Astrocyte (in vitro differentiated cells and primary cell): ENCODE results near the gene EML6. TPM values are rescaled to one million over a fixed set of nuclear protein-coding genes. Genes with fewer than 3 reads are reported as not detected.
A peak's percentile ranks its signal among the peaks of the same experiment; 100 is the strongest.

Experiments
- DNase-seq: peaks from one replicate; pipeline ENCODE4 v3.0.0-alpha.2; 2010; ENCODE audit warnings: low read depth
- FAIRE-seq: peaks from 2 replicates; lab custom pipeline; 2011; peaks lifted over from hg19 to GRCh38; lab: Jason Lieb, UNC
- H2AFZ ChIP-seq: 2 replicates; pipeline ENCODE4 v1.6.0; 2012; ENCODE audit warnings: low read depth, low read length, inconsistent platforms
- H3K27ac ChIP-seq: 2 replicates; pipeline ENCODE4 v1.5.1; 2011; ENCODE audit warnings: low read depth, low read length, inconsistent platforms
- H3K27me3 ChIP-seq: 2 replicates; pipeline ENCODE4 v1.6.0; 2011; ENCODE audit warnings: low read length, inconsistent platforms; ENCODE audit not compliant: insufficient read depth
- H3K36me3 ChIP-seq: 2 replicates; pipeline ENCODE4 v1.5.1; 2011; ENCODE audit warnings: low read length, inconsistent platforms; ENCODE audit not compliant: insufficient read depth
- H3K4me1 ChIP-seq: 2 replicates; pipeline ENCODE4 v1.5.1; 2011; ENCODE audit warnings: low read length, inconsistent platforms; ENCODE audit not compliant: insufficient read depth
- H3K4me2 ChIP-seq: 2 replicates; pipeline ENCODE4 v1.6.0; 2012; ENCODE audit warnings: low read length, inconsistent platforms
- H3K4me3 ChIP-seq: 2 replicates; pipeline ENCODE4 v1.5.1; 2011; ENCODE audit warnings: low read depth, mild to moderate bottlenecking, low read length, inconsistent platforms; ENCODE audit not compliant: insufficient read depth
- H3K79me2 ChIP-seq: 2 replicates; pipeline ENCODE4 v1.6.0; 2012; ENCODE audit warnings: mild to moderate bottlenecking, low read length, inconsistent platforms; ENCODE audit not compliant: insufficient read depth
- H3K9ac ChIP-seq: 2 replicates; pipeline ENCODE4 v1.6.0; 2012; ENCODE audit warnings: mild to moderate bottlenecking, low read length, inconsistent platforms
- H3K9me3 ChIP-seq: 2 replicates; pipeline ENCODE4 v1.5.1; 2012; ENCODE audit warnings: low read depth, mild to moderate bottlenecking, low read length, inconsistent platforms; ENCODE audit not compliant: insufficient read depth
- H4K20me1 ChIP-seq: 2 replicates; pipeline ENCODE4 v1.6.0; 2012; ENCODE audit warnings: low read length, inconsistent platforms; ENCODE audit not compliant: insufficient read depth
- H3K27ac Mint-ChIP-seq: one replicate; pipeline ENCODE4 v1.8.0; 2021; ENCODE audit warnings: mild to moderate bottlenecking, mixed read lengths; ENCODE audit not compliant: unreplicated experiment
- H3K27me3 Mint-ChIP-seq: one replicate; pipeline ENCODE4 v1.8.0; 2021; ENCODE audit warnings: low read depth, mixed read lengths; ENCODE audit not compliant: unreplicated experiment
- H3K36me3 Mint-ChIP-seq: one replicate; pipeline ENCODE4 v1.8.0; 2021; ENCODE audit warnings: low read depth, mixed read lengths; ENCODE audit not compliant: unreplicated experiment
- H3K4me1 Mint-ChIP-seq: one replicate; pipeline ENCODE4 v1.8.0; 2021; ENCODE audit warnings: low read depth, mixed read lengths; ENCODE audit not compliant: unreplicated experiment
- H3K4me3 Mint-ChIP-seq: one replicate; pipeline ENCODE4 v1.8.0; 2021; ENCODE audit warnings: mild to moderate bottlenecking, moderate library complexity, mixed read lengths; ENCODE audit not compliant: unreplicated experiment
- H3K9me3 Mint-ChIP-seq: one replicate; pipeline ENCODE4 v1.8.0; 2021; ENCODE audit warnings: mild to moderate bottlenecking, mixed read lengths; ENCODE audit not compliant: unreplicated experiment
- CTCF ChIP-seq: IDR thresholded peaks from 2 replicates; pipeline ENCODE4 v1.5.1; 2011; ENCODE audit warnings: low read depth, mild to moderate bottlenecking, inconsistent platforms, low read length, moderate library complexity; ENCODE audit not compliant: insufficient read depth
- EZH2 ChIP-seq: IDR thresholded peaks from 2 replicates; pipeline ENCODE4 v1.6.1; 2012; ENCODE audit warnings: mild to moderate bottlenecking, low read length, inconsistent platforms; ENCODE audit not compliant: insufficient read depth
- total RNA-seq: library from RNA; stranded (reverse); gene quantifications from 2 replicates; pipeline ENCODE4 v1.2.1, GENCODE V29; 2021

EML6 gene
- total RNA-seq, 1 donor from 2014 or later, result 0.23 TPM

GRCh38 chr2:54760310-54760709 is 36.8 kb downstream of the EML6 start:
- Mint-ChIP-seq H3K27me3 (no peaks in the 10 kb centered on the region), H3K4me3 (no peak overlapping the region), H3K9me3 (no peaks in the 10 kb centered on the region), H3K4me1 (peaks cover 9% of the 10 kb centered on the region), H3K36me3 (no peaks in the 10 kb centered on the region), H3K27ac (no peak overlapping the region)
- Histone ChIP-seq H3K9ac (no peak overlapping the region), H3K36me3 (no peaks in the 10 kb centered on the region), H3K4me3 (no peak overlapping the region), H4K20me1 (no peaks in the 10 kb centered on the region), H3K27ac (no peak overlapping the region), H3K79me2 (no peaks in the 10 kb centered on the region), H2AFZ (no peak overlapping the region), H3K27me3 (no peaks in the 10 kb centered on the region), H3K4me1 (peaks cover 4% of the 10 kb centered on the region), H3K9me3 (no peaks in the 10 kb centered on the region), H3K4me2 (no peak overlapping the region)
- TF ChIP-seq EZH2, result no peak
- TF ChIP-seq CTCF, result no peak
- no peak for FAIRE-seq
- no peak for DNase-seq

- Mint-ChIP-seq H3K4me3 (no peak overlapping the region), H3K27me3 (no peaks in the 10 kb centered on the region), H3K9me3 (no peaks in the 10 kb centered on the region), H3K4me1 (peaks cover 4% of the 10 kb centered on the region), H3K27ac (no peak overlapping the region), H3K36me3 (no peaks in the 10 kb centered on the region)
- no peaks in the 10 kb centered on the region for H3K27me3 ChIP-seq
- H3K9me3 ChIP-seq, result no peaks in the 10 kb centered on the region
- H3K27ac ChIP-seq, result no peak overlapping the region
- peaks cover 6% of the 10 kb centered on the region for H3K4me1 ChIP-seq
- H3K9ac ChIP-seq, result no peak overlapping the region
- no peak overlapping the region for H3K4me2 ChIP-seq
- FAIRE-seq (peak; percentile 43), DNase-seq (no peak)
- no peak overlapping the region for H3K4me3 ChIP-seq
- TF ChIP-seq EZH2 (no peak), CTCF (no peak)
- no peaks in the 10 kb centered on the region for H3K79me2 ChIP-seq
- H4K20me1 ChIP-seq, result no peaks in the 10 kb centered on the region
- no peak overlapping the region for H2AFZ ChIP-seq
- H3K36me3 ChIP-seq, result no peaks in the 10 kb centered on the region
These were observed 40.3 kb downstream of the EML6 start for GRCh38 chr2:54763636-54764291.

GRCh38 chr2:54767921-54768320 is 44.5 kb downstream of the EML6 start:
- TF ChIP-seq EZH2, result no peak
- no peak for TF ChIP-seq CTCF
- Histone ChIP-seq H3K27me3 (no peaks in the 10 kb centered on the region), H3K36me3 (no peaks in the 10 kb centered on the region), H3K4me1 (peaks cover 31% of the 10 kb centered on the region), H3K4me2 (peak overlapping the region; percentile 10), H3K79me2 (no peaks in the 10 kb centered on the region), H4K20me1 (no peaks in the 10 kb centered on the region), H3K27ac (no peak overlapping the region), H3K9ac (no peak overlapping the region), H3K4me3 (no peak overlapping the region), H2AFZ (peak overlapping the region; percentile 3), H3K9me3 (no peaks in the 10 kb centered on the region)
- Mint-ChIP-seq H3K27ac (peak overlapping the region; percentile 10), H3K9me3 (no peaks in the 10 kb centered on the region), H3K27me3 (no peaks in the 10 kb centered on the region), H3K4me1 (peaks cover 14% of the 10 kb centered on the region), H3K4me3 (no peak overlapping the region), H3K36me3 (no peaks in the 10 kb centered on the region)
- peak; percentile 53 for DNase-seq
- FAIRE-seq, result no peak
